OCI-LY1 (cell line): Measurements from ENCODE around the gene PITPNM3.

Experiments used
- H2AFZ ChIP-seq: fragments of 200-600 bp; sonication (generic), shearing (Covaris generic); 2 replicates; pipeline ENCODE4 v1.6.0; 2014; ENCODE audit warnings: antibody characterized with exemption, mild to moderate bottlenecking, low read length
- H3F3A ChIP-seq: fragments of 200-600 bp; sonication (generic), shearing (Covaris generic); 2 replicates; pipeline ENCODE4 v1.6.0; 2014; ENCODE audit warnings: mild to moderate bottlenecking, antibody characterized with exemption, low read length, moderate library complexity; ENCODE audit not compliant: insufficient read depth
- H3K27ac ChIP-seq: fragments of 200-600 bp; sonication (generic); 2 replicates; pipeline ENCODE4 v1.5.1; 2014; ENCODE audit warnings: low read length, mixed run types, mild to moderate bottlenecking, low read depth; ENCODE audit not compliant: poor library complexity, severe bottlenecking
- H3K27me3 ChIP-seq: fragments of 200-600 bp; sonication (generic); 2 replicates; pipeline ENCODE4 v1.6.0; 2014; ENCODE audit warnings: antibody characterized with exemption, mild to moderate bottlenecking, low read length, moderate library complexity; ENCODE audit not compliant: insufficient read depth
- H3K36me3 ChIP-seq: fragments of 200-600 bp; sonication (generic); 2 replicates; pipeline ENCODE4 v1.6.1; 2014; ENCODE audit warnings: mild to moderate bottlenecking, antibody characterized with exemption, low read length, moderate library complexity, mixed read lengths; ENCODE audit not compliant: insufficient read depth
- H3K4me1 ChIP-seq: fragments of 200-600 bp; sonication (generic); 2 replicates; pipeline ENCODE4 v1.5.1; 2014; ENCODE audit warnings: mild to moderate bottlenecking, low read length, moderate library complexity; ENCODE audit not compliant: insufficient read depth, severe bottlenecking
- H3K4me2 ChIP-seq: fragments of 200-600 bp; sonication (generic), shearing (Covaris generic); 2 replicates; pipeline ENCODE4 v1.6.1; 2014; ENCODE audit warnings: low read length
- H3K4me3 ChIP-seq: fragments of 200-600 bp; sonication (generic); 2 replicates; pipeline ENCODE4 v1.5.1; 2014; ENCODE audit warnings: low read length, low read depth, mild to moderate bottlenecking, mixed read lengths; ENCODE audit not compliant: poor library complexity, severe bottlenecking
- H3K79me2 ChIP-seq: fragments of 200-600 bp; shearing (Covaris generic); 2 replicates; pipeline ENCODE4 v1.6.1; 2016; ENCODE audit warnings: mixed run types, low read length, mixed read lengths; ENCODE audit not compliant: insufficient read depth
- H3K9ac ChIP-seq: fragments of 200-600 bp; sonication (generic), shearing (Covaris generic); 2 replicates; pipeline ENCODE4 v1.6.1; 2014; ENCODE audit warnings: mild to moderate bottlenecking, low read length, mixed read lengths
- H3K9me2 ChIP-seq: fragments of 200-600 bp; sonication (generic), shearing (Covaris generic); 2 replicates; pipeline ENCODE4 v1.6.1; 2014; ENCODE audit warnings: low read depth, mild to moderate bottlenecking, low read length, mixed read lengths
- H3K9me3 ChIP-seq: fragments of 200-600 bp; shearing (Covaris generic); 2 replicates; pipeline ENCODE4 v1.6.1; 2014; ENCODE audit warnings: low read length, mixed read lengths
- H4K20me1 ChIP-seq: fragments of 200-600 bp; sonication (generic), shearing (Covaris generic); 2 replicates; pipeline ENCODE4 v1.6.0; 2016; ENCODE audit warnings: mild to moderate bottlenecking, low read length; ENCODE audit not compliant: insufficient read depth
- CTCF ChIP-seq: fragments of 200-600 bp; sonication (generic), shearing (Covaris generic); IDR thresholded peaks from 2 replicates; pipeline ENCODE4 v1.5.1; 2017; ENCODE audit warnings: mild to moderate bottlenecking, antibody characterized with exemption, low read length, moderate library complexity, mixed read lengths
- EZH2 ChIP-seq: fragments of 200-600 bp; sonication (generic), shearing (Covaris generic); IDR thresholded peaks from 2 replicates; pipeline ENCODE4 v1.8.0; 2017; ENCODE audit warnings: borderline replicate concordance, mixed run types, mild to moderate bottlenecking, antibody characterized with exemption, low read length, moderate library complexity, mixed read lengths

The PITPNM3 gene

GRCh38 chr17:6435051-6435450 is 121.3 kb downstream of the PITPNM3 start, which contains the start of gene AIPL1:
Gene AIPL1 (minus strand): TSS chr17:6435121. CDS start chr17:6435104, 17 bp downstream.
- H3K36me3 ChIP-seq: no peaks in the 10 kb centered on the region
- no peaks in the 10 kb centered on the region for H3K9me2 ChIP-seq
- H3K4me3 ChIP-seq: no peak within 1 kb of the TSS
- no peaks in the 10 kb centered on the region for H3K4me1 ChIP-seq
- no peak within 1 kb of the TSS for H3K9ac ChIP-seq
- TF ChIP-seq EZH2: no peak
- TF ChIP-seq CTCF: no peak
- no peaks in the 10 kb centered on the region for H4K20me1 ChIP-seq
- H2AFZ ChIP-seq: no peak within 1 kb of the TSS
- no peaks in the 10 kb centered on the region for H3K27me3 ChIP-seq
- H3F3A ChIP-seq: no peaks in the 10 kb centered on the region
- H3K27ac ChIP-seq: no peak within 1 kb of the TSS
- no peaks in the 10 kb centered on the region for H3K9me3 ChIP-seq
- no peaks in the 10 kb centered on the region for H3K79me2 ChIP-seq
- H3K4me2 ChIP-seq: no peak within 1 kb of the TSS

- Histone ChIP-seq H3K9ac (no peak overlapping the region), H3F3A (no peaks in the 10 kb centered on the region), H3K27me3 (0 out of 2 replicates have a peak, but pooled peaks cover 5% of the 10 kb centered on the region)
Observed at GRCh38 chr17:6430769-6431168, 125.6 kb downstream of the PITPNM3 start.

GRCh38 chr17:6429266-6429665 is 127.1 kb downstream of the PITPNM3 start:
- H3K27ac ChIP-seq: no peak overlapping the region
- H3K27me3 ChIP-seq: 0 out of 2 replicates have a peak, but pooled peaks cover 5% of the 10 kb centered on the region
- no peaks in the 10 kb centered on the region for H4K20me1 ChIP-seq
- H3K79me2 ChIP-seq: no peaks in the 10 kb centered on the region
- no peaks in the 10 kb centered on the region for H3K36me3 ChIP-seq
- no peak overlapping the region for H2AFZ ChIP-seq
- no peaks in the 10 kb centered on the region for H3F3A ChIP-seq
- TF ChIP-seq CTCF (no peak), EZH2 (no peak)
- H3K9me3 ChIP-seq: no peaks in the 10 kb centered on the region
- H3K4me3 ChIP-seq: no peak overlapping the region
- H3K4me2 ChIP-seq: no peak overlapping the region
- H3K4me1 ChIP-seq: no peaks in the 10 kb centered on the region
- no peaks in the 10 kb centered on the region for H3K9me2 ChIP-seq
- no peak overlapping the region for H3K9ac ChIP-seq

More at GRCh38 chr17:6430769-6431168, 125.6 kb downstream of the PITPNM3 start:
- Histone ChIP-seq H2AFZ (no peak overlapping the region), H3K27ac (no peak overlapping the region), H3K9me3 (no peaks in the 10 kb centered on the region), H3K9me2 (no peaks in the 10 kb centered on the region), H4K20me1 (no peaks in the 10 kb centered on the region), H3K4me2 (no peak overlapping the region), H3K4me3 (no peak overlapping the region), H3K36me3 (no peaks in the 10 kb centered on the region), H3K79me2 (no peaks in the 10 kb centered on the region), H3K4me1 (no peaks in the 10 kb centered on the region)
- TF ChIP-seq EZH2 (no peak), CTCF (no peak; the same call in 1 of the 2 replicates)
